Stimulated activated CD8-positive, alpha-beta memory T cell treated with anti-CD3 and anti-CD28 coated beads, Interleukin-7, amount 100 ng/mL, for 4 hours (primary cell): ENCODE measurements around the gene FPR2.
"Not testable (repeated sequence)": the region's sequence is repeated elsewhere in the genome, so short reads cannot be mapped to it uniquely, and the experiment has no call there.

ENCODE experiments used
- DNase-seq, 2 donors: peaks; one replicate each; pipeline ENCODE4 v3.0.0-alpha.2; 2020; ENCODE audit warnings: low read depth in 2 of 2

FPR2 gene, protein sequence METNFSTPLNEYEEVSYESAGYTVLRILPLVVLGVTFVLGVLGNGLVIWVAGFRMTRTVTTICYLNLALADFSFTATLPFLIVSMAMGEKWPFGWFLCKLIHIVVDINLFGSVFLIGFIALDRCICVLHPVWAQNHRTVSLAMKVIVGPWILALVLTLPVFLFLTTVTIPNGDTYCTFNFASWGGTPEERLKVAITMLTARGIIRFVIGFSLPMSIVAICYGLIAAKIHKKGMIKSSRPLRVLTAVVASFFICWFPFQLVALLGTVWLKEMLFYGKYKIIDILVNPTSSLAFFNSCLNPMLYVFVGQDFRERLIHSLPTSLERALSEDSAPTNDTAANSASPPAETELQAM

DNA sequence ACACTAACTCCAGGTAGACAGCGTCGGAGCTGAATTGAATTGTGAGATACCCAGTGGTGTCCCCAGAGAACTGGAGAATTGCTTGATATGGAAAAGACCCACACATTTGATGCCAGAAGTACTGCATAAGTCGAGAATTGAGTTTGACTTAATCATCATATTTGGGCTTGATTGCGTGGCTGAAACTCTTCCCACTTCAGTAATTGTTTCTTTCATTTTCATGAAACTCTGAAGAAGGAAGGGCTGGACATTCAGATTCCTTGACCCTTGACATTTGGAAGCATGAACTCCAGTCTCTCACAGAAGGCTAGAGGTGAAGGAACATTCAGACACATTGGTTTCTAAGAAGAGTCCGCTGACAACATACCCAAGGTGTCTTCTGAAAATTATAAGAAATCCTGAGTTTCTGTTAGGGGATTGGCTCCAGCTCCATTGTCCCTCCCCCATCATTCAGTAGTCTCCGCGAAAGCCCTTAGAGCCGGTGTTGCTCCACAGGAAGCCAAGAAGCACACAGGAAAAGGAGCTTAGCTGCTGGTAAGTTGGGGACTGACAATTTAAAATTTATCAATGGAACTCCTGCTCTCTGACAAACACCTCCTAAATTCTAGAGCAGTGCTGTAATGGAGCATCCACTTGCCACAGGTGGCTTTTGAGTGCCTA, at the start of gene FPR2:
FPR2 (plus strand) TSS at position 484 of the 660 bp plus-strand sequence. CDS start 7,479 bp downstream, outside the sequence.
- DNase-seq: no peak

DNA sequence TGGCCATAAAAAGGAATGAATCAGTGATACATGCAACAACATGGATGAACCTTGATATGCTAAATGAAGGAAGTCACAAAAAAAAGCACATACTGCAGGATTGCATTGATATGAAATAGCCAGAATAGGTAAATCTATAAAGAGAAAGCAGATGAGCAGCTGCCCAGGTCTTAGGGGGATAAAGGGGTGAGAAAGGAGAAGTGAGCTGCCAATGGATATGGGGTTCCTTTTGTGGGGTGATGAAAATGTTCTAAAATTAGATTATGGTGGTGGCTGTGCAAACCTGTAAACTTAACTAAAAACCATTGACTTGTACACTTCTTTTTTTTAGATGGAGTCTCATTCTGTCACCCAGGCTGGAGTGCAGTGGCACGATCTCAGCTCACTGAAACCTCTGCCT, 49.3 kb upstream of the FPR2 start:
- no peak for DNase-seq

DNA sequence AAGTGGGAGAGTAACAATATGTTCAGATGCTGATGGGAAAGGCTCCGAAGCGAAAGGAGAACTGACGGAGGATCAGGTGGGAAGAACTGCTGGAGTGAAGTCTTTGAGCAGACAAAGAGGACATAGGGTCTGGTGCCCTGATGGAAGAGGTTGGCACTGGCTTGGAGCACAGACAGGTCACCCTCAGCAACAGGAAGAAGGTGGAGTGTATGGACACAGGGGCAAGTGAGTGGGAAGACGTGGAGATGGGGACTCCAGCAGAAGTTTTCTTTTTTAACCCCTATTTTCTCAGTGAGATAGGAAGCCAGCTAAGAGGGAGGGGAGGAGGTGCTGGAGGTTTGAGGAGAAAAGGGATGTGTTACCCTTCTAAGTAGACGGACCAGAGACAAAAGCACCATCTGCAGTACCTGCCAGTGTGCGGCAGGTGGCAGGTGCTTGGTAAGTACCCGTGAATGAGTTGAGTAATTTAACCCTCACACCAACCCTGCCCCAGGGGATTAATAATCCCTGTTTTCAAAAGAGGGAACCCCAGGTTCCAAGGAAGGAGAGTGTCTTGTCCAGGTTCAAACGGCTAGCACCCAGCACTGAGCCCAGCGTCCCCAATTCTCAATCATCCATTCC, 48.4 kb upstream of the FPR2 start:
- DNase-seq: no peak

DNA sequence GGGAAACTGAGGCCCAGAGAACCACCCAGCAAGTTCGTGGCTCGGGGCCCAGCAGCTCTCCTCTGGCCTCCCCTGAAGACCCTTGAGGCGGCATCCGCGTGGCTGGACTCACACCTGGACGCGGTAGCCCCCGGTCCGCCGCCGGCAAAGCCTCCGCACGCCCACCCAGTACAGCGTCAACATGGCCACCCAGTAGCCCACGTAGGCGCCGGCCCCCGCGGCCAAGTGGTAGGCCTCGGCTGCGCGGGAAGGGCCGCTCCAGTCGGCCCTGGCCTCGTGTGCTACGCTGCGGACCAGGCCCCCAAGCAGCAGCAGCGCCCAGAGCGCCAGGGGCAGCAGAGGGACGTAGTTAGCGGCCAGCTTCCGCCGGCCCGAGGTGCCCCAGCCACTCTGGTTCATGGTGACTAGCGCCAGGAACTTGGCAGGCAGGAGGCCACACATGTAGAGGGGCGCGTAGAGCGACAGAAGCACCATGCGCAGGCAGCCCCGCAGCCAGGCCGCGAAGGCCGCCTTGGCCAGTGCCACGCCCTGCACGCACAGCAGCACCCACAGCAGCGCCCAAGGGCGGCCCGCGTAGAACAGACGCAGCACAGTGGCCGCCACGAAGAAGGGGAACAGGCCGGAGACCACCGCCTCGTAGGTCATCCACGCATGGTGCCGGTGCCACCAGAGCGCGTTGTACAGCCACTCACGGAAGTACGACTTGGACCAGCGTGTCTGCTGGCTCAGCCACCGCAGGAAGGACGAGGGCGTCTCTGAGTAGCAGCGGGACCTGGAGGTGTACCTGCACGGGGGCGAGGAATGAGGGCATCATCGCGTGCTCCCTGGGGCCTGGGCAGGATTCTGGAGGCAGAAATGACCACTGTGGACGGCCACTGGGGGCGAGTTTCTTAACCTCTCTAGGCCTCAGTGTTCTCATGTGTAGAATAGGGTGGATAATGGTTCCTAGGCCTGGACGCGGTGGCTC, 47.4 kb upstream of the FPR2 start:
- no peak for DNase-seq

DNA sequence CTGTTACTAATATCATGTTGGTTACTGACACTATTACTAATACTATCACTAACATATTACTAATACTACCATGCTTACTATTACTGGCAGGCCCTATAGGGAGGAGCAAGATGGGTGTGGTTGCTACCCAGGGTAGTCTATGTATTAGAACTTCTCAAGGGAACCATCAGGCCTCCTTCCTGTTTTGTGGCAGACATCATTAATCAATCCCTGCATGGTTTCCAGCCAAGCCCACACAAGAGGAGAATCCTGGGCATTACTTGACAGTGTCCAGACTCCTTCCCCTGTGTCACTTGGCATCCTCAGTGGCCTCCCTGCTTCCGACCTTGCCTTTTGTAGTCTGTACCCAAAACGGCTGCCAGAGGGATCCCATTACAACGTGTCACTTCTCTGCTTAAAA, 46.1 kb upstream of the FPR2 start:
- no peak for DNase-seq

DNA sequence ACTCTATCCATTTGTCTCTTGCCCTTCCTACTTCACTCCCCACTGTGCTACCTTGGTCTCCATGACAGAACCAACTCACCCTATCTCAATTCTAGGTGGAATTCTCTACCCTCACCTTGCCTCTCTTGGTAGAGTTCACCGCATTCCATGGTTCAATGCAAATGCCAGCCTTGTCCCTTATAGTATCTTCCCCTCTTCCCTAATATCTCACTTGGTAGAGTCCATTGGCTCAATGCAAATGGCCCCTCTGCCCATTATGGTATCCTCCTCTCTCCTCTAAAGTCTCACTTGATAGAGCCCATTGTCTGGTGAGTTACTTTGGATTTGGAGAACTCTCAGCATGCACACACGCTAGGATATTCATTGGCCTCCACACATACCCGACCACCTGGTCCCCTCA, 45.1 kb upstream of the FPR2 start:
- DNase-seq: no peak

DNA sequence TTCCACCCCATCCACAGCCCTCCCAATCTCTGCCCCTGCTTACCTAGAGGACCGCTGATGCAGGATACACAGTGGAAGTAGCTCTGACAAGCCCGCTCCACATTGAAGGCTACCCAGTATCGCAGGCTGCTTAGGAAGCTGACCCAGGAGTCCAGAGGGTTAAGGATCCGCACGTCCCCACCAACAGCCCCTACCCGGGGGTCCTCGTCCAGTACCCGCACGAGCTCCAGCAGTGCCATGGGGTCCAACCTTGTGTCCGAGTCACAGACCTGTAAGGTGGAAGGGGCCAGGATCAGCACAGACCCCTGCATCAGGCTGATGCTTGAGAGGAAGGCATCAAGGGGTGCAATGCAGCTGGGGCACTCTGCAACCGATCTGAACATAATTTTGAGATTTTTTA, 44.1 kb upstream of the FPR2 start:
- no peak for DNase-seq

DNA sequence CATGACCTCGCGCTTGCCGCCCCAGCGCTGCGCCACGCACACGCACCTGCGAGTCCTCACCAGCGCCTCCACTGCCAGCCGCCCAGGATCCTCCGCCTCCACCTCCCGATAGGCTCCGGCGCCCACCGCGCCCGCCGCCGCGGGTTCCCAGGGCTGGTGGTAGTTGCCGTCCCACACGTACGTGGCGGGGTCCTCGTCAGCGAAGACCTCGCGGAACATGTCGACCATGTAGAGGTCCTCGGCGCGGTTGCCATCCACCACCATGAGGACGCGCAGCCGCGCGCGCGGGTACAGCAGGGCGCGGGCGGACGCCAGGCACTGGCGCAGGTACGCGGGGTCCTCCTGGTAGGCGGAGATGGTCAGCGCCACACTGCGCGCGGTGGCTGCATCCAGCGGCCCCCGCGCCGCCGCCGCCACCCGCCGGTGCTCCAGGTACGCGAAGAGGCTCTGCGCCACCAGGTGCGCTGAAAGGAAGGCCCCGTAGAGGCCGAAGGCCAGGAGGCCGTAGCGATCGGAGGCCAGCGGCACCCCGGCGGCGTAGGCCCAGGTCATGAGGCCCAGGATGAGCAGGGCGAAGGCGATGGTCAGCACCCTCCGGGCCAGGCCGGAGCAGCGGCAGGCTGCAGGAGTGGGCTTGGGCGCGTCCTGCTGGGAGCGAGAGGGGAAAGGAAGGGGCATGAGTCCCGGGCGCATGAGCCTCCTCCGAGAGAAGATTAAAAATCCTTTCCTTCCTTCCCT, 41.6 kb upstream of the FPR2 start:
- DNase-seq: no peak

DNA sequence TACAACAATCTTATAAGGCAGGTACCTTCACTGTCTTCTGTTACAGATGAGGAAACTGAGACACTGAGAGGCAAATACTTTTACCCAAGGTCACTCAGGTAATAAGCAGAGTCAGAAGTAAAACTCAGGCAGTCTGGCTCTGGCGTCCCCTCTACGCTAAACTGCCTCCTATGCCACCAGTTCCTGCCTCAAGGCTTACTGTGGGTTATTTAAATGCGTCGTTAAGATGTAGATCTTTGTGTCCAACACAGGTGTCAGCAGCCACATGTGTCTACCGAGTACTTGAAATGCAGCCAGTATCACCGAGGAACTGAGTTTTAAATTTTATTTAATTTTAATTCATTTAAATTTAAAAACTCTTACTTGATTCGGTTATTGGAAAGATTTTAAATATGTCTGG, 39.1 kb upstream of the FPR2 start:
- DNase-seq: no peak

DNA sequence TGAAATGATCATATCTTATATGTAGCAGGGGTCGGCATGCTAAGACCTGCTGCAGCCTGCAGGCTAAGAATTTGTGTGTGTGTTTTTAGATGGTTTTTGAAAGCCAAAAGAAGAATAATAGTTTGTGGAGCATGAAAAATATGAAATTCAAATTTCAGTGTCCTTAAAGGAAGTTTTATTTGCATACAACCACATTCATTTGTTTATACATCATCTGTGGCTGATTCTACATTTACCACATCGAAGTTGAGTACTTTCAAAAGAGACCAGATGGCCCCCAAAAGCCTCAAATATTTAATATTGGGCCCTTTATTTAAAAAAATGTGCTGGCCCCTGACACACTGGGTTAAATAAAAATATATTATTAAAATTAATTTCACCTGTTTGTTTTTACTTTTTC, 38.5 kb upstream of the FPR2 start:
- no peak for DNase-seq

DNA sequence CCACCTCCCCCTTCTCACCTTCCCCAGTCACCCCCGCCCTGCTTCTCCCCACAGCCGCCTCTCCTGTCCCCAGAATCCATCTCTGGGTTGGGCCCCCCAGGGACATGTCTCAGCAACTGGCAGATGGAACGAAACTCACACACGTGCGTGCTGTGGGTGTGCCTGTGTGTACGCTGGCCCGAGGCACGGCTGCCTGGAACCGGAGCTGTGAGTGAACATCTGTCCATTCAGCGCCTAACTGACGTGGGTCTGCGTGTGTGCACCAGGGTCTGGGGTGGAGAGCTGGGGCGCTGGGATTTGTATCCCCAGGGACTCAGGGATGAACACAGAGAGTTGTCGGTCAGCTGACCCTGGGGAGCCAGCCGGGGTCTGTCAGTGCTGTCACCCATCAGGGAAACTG, 36.4 kb upstream of the FPR2 start:
- DNase-seq: no peak

DNA sequence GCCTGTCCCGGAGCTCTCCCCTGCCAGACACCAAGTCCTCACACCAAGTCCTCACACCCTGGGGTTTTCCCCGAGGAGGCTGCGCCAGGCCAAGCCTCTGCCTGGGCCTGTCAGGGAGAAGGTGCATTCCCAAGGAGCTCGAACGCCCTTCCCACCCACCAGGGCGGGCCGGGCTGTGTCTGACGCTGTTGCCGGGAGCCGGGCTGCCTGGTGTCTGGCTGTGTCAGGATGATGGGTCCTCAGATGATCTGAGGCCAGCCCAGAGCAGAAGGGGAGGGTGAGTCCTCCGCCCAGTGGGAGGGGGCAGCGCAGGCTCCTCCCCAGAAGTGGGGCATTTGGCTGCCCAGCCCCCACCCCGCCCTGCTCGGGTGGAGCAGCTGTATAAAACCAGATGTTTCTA, 34.9 kb upstream of the FPR2 start:
- DNase-seq: no peak

DNA sequence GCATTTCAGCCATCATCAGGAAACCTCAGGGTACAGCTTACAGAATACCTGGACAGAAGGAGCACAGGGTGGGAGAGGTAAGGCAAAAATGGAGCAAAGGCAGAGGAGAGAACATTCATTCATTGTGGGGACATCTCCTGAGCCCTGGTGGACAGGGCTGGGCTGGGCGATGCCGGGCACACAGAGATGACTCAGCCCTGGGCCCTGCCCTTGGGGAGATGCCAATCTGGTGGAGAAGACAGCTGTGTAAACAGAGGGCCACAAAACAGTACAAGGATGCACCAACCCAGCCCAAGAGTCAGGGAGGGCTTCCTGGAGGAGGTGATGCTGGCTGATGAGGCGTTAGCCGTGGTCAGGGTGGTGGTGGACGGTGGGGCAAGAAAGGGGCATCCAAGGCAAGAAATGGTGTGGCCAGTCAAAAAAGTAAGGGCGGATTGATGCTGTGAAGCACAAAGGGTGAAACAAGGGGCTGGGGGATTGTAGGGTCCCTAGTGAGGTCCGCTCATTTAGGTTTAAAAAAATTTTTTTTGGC, 33.6 kb upstream of the FPR2 start:
- no peak for DNase-seq

DNA sequence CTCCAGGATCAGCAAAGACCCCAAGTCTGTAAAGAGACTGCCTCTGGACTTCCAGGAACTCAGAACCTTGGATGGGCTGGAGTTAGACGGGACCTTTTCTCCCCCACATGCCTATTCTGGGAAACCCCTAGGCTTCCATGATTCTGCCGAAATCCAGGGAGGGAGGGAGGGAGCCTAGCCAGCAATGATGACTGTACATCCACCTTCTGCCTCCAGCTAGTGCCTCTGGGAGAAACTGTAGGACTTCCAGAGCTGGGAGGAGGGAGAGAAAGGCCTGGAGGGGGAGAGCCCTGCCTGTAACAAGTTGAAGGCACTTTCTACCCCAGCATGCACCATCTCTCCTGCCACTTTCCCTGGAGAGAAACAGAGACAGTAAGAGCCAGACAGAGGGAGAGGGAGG, 31.2 kb upstream of the FPR2 start:
- no peak for DNase-seq

DNA sequence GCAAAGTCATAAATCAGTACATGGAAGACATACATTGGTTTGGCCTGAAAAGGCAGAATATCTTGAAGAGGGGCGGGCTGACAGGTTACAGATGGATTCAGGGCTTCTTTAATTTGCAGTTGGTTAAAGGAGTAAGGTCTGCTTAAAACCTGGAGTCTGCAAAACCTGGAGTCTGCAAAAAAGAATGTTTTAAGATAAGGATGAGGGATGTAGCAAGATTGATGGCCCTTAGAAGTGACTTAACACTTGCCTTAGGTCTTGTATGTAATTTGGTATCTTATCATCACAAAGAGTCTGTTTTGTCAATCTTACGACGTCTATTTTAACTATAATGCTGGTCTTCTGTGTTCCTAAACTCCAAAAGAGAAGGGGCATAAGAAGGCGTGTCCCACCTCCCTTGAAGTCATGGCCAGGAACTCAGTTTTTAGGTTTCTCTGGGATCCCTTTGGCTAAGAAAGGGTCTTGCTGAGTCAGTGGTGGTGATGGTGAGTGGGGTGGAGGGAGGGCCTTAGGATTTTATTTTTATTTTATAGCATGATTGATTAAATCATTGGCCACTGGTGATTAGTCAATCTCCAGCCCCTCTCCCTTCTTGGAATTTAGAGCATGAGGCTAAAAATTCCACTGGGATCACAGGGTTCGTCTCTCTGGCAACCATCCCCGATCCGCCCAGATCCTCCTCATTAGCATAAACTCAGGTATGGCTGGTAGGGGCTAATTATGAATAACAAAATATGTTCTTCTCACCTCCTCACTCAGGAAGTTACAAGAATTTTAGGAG, 27.0 kb upstream of the FPR2 start:
- no peak for DNase-seq

DNA sequence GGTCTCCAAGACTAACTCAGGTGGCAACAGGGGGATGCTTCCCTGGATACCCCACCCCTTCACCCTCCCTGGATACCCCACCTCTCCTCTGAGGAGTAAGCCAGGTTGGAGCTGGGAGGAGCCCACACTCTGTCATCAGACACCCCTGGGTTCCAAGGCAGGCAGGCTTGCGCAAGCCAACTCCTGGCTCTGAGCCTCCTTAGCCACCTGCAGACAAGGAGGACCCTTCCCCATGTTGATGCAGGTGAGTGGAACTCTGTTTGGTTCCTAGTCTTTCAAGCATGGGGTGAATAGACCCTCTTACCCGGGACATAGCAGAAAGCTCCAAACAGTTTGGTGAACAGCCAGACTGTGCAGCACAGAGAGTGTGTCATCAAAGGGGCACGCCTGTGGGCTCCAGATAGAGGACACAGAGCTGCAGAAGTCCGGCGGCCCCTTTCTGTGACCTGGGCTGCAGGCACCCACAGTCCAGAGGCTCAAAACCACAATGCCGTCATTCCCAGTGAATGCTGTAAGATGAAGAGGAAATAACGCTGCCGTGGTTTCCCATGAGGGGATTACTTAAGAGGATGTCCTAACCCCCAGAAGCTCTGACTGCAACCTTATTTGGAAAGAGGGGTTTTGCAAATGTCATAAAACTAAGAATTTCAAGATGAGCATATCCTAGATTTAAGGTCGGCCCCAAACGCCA, 25.1 kb upstream of the FPR2 start:
- no peak for DNase-seq

DNA sequence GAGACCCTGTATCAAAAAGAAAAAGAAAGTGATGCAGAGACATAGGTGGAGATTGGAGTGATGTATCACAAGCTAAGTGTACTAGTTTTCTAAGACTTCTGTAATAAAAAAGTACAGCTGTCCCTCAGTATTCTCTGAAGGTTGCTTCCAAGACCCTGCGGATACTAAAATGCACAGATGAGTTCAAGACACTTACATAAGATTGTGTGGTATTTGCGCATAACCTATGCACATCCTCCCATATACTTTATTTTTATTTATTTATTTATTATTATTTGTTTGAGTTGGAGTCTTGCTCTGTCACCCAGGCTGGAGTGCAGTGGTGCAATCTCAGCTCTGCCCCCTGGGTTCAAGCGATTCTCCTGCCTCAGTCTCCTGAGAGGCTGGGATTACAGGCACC, 23.6 kb upstream of the FPR2 start:
- DNase-seq: no peak

DNA sequence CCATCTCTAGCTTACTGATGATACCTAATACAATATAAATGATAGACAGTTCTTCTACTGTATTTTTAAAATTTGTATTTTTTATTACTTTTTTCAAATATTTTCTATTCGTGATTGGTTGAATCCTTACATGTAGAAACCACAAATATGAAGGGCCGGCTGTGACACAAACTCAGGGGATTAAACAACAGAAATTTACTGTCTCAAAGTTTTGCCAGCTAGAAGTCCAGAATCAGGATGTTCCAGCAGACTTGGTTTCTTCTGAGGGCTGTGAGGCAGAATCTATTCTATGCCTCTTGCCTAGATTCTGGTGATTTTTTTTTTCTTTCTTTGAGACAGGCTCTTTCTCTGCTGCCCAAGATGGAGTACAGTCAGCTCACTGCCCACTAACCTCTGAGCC, 23.1 kb upstream of the FPR2 start:
- DNase-seq: no peak

DNA sequence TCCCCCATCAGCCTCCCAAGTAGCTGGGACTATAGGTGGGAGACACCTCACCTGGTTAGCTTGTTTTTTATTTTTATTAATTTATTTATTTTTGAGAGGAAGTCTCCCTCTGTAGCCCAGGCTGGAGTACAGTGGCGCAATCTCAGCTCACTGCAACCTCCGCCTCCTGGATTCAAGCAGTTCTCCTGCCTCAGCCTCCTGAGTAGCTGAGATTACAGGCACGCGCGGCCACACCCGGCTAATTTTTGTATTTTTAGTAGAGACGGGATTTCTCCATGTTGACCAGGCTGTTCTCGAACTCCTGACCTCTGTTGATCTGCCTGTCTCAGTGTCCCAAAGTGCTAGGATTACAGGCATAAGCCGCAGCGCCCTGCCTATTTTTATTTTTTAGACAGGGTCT, 22.5 kb upstream of the FPR2 start:
- DNase-seq: not testable (repeated sequence)
